Measurements from ENCODE around the gene CHKB.

The CHKB gene

GRCh38 chr22:50599816-50600455 is 17.3 kb upstream of the CHKB start:
- Histone ChIP-seq H4K20me1 (ENCODE audit: low read depth, low read length) (no peaks in the 10 kb centered on the region), H3K4me3 (ENCODE audit: insufficient read depth, low read length, poor library complexity, severe bottlenecking) (no peak overlapping the region), H3K27ac (ENCODE audit: low read depth, low read length) (no peak overlapping the region), H3F3A (ENCODE audit: insufficient read depth) (no peaks in the 10 kb centered on the region), H3K9me3 (ENCODE audit: insufficient read depth, low read length) (no peaks in the 10 kb centered on the region), H3K9me2 (replicated peaks; ENCODE audit: insufficient read depth, low read length) (no peaks in the 10 kb centered on the region), H3K27me3 (ENCODE audit: low read length) (no peaks in the 10 kb centered on the region), H3K79me2 (ENCODE audit: insufficient read depth, low read length) (no peaks in the 10 kb centered on the region), H3K4me2 (ENCODE audit: low read depth, low read length, poor library complexity, severe bottlenecking) (no peak overlapping the region), H3K36me3 (ENCODE audit: low read length) (no peaks in the 10 kb centered on the region), H3K9ac (ENCODE audit: low read length) (no peak overlapping the region), H2AFZ (ENCODE audit: low read depth, low read length, severe bottlenecking) (no peak overlapping the region)
- TF ChIP-seq, protein P1, sequence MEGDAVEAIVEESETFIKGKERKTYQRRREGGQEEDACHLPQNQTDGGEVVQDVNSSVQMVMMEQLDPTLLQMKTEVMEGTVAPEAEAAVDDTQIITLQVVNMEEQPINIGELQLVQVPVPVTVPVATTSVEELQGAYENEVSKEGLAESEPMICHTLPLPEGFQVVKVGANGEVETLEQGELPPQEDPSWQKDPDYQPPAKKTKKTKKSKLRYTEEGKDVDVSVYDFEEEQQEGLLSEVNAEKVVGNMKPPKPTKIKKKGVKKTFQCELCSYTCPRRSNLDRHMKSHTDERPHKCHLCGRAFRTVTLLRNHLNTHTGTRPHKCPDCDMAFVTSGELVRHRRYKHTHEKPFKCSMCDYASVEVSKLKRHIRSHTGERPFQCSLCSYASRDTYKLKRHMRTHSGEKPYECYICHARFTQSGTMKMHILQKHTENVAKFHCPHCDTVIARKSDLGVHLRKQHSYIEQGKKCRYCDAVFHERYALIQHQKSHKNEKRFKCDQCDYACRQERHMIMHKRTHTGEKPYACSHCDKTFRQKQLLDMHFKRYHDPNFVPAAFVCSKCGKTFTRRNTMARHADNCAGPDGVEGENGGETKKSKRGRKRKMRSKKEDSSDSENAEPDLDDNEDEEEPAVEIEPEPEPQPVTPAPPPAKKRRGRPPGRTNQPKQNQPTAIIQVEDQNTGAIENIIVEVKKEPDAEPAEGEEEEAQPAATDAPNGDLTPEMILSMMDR (IDR thresholded peaks at IDR 0.05; ENCODE audit: insufficient read depth, low read length, poor library complexity, severe bottlenecking): no peak
- no peak for TF ChIP-seq EZH2phosphoT487 (conservative IDR thresholded peaks at IDR 0.05; ENCODE audit: low read length)

DNA sequence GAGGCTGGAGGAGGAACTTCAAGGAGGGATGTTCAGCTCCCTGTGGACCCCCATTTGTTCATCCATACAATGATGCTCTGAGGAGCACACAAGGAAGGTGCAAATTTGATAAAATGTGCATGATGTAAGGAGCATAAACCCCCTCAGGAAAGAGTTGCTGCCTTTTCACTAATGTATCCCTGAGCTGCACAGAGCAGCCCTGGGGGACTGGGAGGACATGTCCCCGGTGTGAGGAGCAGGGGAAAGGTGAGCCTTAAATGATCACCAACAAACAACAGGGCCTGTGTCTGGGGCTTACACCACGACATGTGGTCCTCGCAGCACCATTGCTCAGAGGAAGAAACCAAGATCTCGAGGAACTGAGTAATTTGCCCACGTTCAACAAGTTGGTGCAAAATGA is 14.4 kb upstream of the CHKB start:
- TF ChIP-seq EZH2phosphoT487 (conservative IDR thresholded peaks at IDR 0.05; ENCODE audit: low read length): no peak
- TF ChIP-seq, protein P1 (IDR thresholded peaks at IDR 0.05; ENCODE audit: insufficient read depth, low read length, poor library complexity, severe bottlenecking): no peak
- Histone ChIP-seq H3K36me3 (ENCODE audit: low read length) (no peaks in the 10 kb centered on the region), H3K9me2 (replicated peaks; ENCODE audit: insufficient read depth, low read length) (no peaks in the 10 kb centered on the region), H4K20me1 (ENCODE audit: low read depth, low read length) (no peaks in the 10 kb centered on the region), H3K4me3 (ENCODE audit: insufficient read depth, low read length, poor library complexity, severe bottlenecking) (no peak overlapping the region), H3K4me2 (ENCODE audit: low read depth, low read length, poor library complexity, severe bottlenecking) (no peak overlapping the region), H2AFZ (ENCODE audit: low read depth, low read length, severe bottlenecking) (no peak overlapping the region), H3K27me3 (ENCODE audit: low read length) (no peaks in the 10 kb centered on the region), H3K27ac (ENCODE audit: low read depth, low read length) (no peak overlapping the region), H3K79me2 (ENCODE audit: insufficient read depth, low read length) (no peaks in the 10 kb centered on the region), H3F3A (ENCODE audit: insufficient read depth) (no peaks in the 10 kb centered on the region), H3K9ac (ENCODE audit: low read length) (no peak overlapping the region), H3K9me3 (ENCODE audit: insufficient read depth, low read length) (no peaks in the 10 kb centered on the region)

GRCh38 chr22:50595189-50595588 is 12.5 kb upstream of the CHKB start:
- no peaks in the 10 kb centered on the region for H3F3A ChIP-seq (ENCODE audit: insufficient read depth)
- H3K79me2 ChIP-seq (ENCODE audit: insufficient read depth, low read length): no peaks in the 10 kb centered on the region
- H4K20me1 ChIP-seq (ENCODE audit: low read depth, low read length): no peaks in the 10 kb centered on the region
- H3K9me3 ChIP-seq (ENCODE audit: insufficient read depth, low read length): no peaks in the 10 kb centered on the region
- no peak overlapping the region for H3K9ac ChIP-seq (ENCODE audit: low read length)
- H3K4me3 ChIP-seq (ENCODE audit: insufficient read depth, low read length, poor library complexity, severe bottlenecking): no peak overlapping the region
- H3K36me3 ChIP-seq (ENCODE audit: low read length): no peaks in the 10 kb centered on the region
- no peak overlapping the region for H2AFZ ChIP-seq (ENCODE audit: low read depth, low read length, severe bottlenecking)
- TF ChIP-seq, protein P1 (IDR thresholded peaks at IDR 0.05; ENCODE audit: insufficient read depth, low read length, poor library complexity, severe bottlenecking): no peak
- no peak for TF ChIP-seq EZH2phosphoT487 (conservative IDR thresholded peaks at IDR 0.05; ENCODE audit: low read length)
- H3K27ac ChIP-seq (ENCODE audit: low read depth, low read length): no peak overlapping the region
- H3K4me2 ChIP-seq (ENCODE audit: low read depth, low read length, poor library complexity, severe bottlenecking): no peak overlapping the region
- no peaks in the 10 kb centered on the region for H3K27me3 ChIP-seq (ENCODE audit: low read length)
- H3K9me2 ChIP-seq (replicated peaks; ENCODE audit: insufficient read depth, low read length): no peaks in the 10 kb centered on the region

All from SU-DHL-6 (cell line).